Right atrium auricular region (tissue), 2 donors: ENCODE results near the gene CYP4F11. TPM values are rescaled to one million over a fixed set of nuclear protein-coding genes. Genes with fewer than 3 reads are reported as not detected.
"Not testable (repeated sequence)": the region's sequence is repeated elsewhere in the genome, so short reads cannot be mapped to it uniquely, and the experiment has no call there.

Experiments used
- DNase-seq: peaks from one replicate; pipeline ENCODE4 v3.0.0-alpha.2; 2019; ENCODE audit warnings: low spot score
- H3K27ac ChIP-seq, 2 donors: fragments of 200-600 bp; sonication (generic); 1 replicate in 1 of 2; 2 replicates in 1 of 2; pipeline ENCODE4 v1.5.1; 2016 to 2019
- H3K27me3 ChIP-seq, 2 donors: fragments of 200-600 bp; sonication (generic); one replicate each; pipeline versions ENCODE4 v1.5.1 to v1.6.0; 2017 to 2019
- H3K36me3 ChIP-seq: fragments of 200-600 bp; sonication (generic); one replicate; pipeline ENCODE4 v1.5.1; 2016
- H3K4me1 ChIP-seq, 2 donors: fragments of 200-600 bp; sonication (generic); one replicate each; pipeline versions ENCODE4 v1.5.1 to v1.6.0; 2017 to 2019
- H3K4me3 ChIP-seq, 2 donors: fragments of 200-600 bp; sonication (generic); 1 replicate in 1 of 2; 2 replicates in 1 of 2; pipeline ENCODE4 v1.5.1; 2017 to 2019; ENCODE audit warnings: mild to moderate bottlenecking in 1 of 2, moderate library complexity in 1 of 2
- H3K9me3 ChIP-seq, 2 donors: fragments of 200-600 bp; sonication (generic); one replicate each; pipeline ENCODE4 v1.5.1; 2019
- total RNA-seq, 2 donors: library from RNA; depleted of rRNA; stranded (reverse); fragments of >200 nt; gene quantifications; one replicate each; pipeline ENCODE4 v1.1.0, GENCODE V29; 2016
- TF ChIP-seq, protein P1 (sequence below), 2 donors: fragments of 200-600 bp; sonication (generic); IDR thresholded peaks; one replicate each; pipeline ENCODE4 v1.5.1; 2019; ENCODE audit warnings: antibody characterized with exemption in 2 of 2

The CYP4F11 gene
- total RNA-seq, 2 donors from 2014 or later, result 0.39 TPM; not detected in 1

DNA sequence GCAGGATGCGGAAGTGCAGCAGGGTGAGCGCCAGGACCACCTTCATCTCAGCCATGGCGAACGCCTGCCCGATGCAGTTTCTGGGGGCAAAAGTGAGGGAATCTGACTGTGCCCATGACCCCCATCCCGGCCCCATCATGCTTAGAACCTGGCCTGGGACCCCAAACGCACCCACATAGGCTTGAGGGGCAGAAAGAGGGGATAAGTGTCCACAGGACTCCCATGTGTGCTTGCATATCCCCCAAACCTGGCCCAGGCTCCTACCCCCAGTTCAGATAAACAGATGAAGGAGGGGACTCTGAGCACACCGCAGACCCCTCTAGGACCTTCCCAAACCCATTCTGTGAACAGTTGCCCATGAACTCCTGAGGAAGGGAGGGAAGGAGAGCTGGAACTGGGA lies 20.5 kb downstream of the CYP4F11 start:
- H3K9me3 ChIP-seq, result peaks cover 0 to 17% of the 10 kb centered on the region in 2 donors
- no peak overlapping the region for H3K4me3 ChIP-seq
- DNase-seq, result no peak
- H3K36me3 ChIP-seq, result no peaks in the 10 kb centered on the region
- H3K27me3 ChIP-seq, result peaks cover 4 to 11% of the 10 kb centered on the region in 2 donors
- TF ChIP-seq, protein P1, sequence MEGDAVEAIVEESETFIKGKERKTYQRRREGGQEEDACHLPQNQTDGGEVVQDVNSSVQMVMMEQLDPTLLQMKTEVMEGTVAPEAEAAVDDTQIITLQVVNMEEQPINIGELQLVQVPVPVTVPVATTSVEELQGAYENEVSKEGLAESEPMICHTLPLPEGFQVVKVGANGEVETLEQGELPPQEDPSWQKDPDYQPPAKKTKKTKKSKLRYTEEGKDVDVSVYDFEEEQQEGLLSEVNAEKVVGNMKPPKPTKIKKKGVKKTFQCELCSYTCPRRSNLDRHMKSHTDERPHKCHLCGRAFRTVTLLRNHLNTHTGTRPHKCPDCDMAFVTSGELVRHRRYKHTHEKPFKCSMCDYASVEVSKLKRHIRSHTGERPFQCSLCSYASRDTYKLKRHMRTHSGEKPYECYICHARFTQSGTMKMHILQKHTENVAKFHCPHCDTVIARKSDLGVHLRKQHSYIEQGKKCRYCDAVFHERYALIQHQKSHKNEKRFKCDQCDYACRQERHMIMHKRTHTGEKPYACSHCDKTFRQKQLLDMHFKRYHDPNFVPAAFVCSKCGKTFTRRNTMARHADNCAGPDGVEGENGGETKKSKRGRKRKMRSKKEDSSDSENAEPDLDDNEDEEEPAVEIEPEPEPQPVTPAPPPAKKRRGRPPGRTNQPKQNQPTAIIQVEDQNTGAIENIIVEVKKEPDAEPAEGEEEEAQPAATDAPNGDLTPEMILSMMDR (IDR thresholded peaks at IDR 0.05), result no peak
- H3K27ac ChIP-seq, result no peak overlapping the region
- no peaks in the 10 kb centered on the region for H3K4me1 ChIP-seq

DNA sequence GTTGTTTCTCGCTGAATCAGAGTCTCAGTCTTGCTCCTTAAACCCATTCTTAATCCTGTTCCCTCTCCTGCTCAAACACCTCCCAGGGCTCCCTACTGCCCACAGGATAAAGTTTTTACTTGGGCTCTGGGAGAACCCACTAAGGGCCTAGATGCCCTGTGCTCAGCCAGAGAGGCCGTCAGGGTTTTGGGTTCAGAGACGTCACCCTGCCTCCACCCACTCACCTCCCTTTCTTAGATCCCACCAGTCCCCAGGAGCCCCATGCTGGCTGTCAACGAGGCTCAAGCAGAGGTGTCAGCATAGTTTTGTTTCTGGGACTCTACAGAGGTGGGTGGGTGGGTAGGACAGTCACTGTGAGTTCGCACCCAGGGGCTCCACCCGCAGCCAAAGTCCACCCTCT lies 20.9 kb downstream of the CYP4F11 start:
- Histone ChIP-seq H3K9me3 (peaks cover 0 to 17% of the 10 kb centered on the region in 2 donors), H3K27me3 (peaks cover 4 to 11% of the 10 kb centered on the region in 2 donors), H3K36me3 (no peaks in the 10 kb centered on the region), H3K4me1 (no peaks in the 10 kb centered on the region), H3K4me3 (no peak overlapping the region), H3K27ac (no peak overlapping the region)
- TF ChIP-seq, protein P1 (IDR thresholded peaks at IDR 0.05), result no peak
- DNase-seq, result peak; percentile 23

DNA sequence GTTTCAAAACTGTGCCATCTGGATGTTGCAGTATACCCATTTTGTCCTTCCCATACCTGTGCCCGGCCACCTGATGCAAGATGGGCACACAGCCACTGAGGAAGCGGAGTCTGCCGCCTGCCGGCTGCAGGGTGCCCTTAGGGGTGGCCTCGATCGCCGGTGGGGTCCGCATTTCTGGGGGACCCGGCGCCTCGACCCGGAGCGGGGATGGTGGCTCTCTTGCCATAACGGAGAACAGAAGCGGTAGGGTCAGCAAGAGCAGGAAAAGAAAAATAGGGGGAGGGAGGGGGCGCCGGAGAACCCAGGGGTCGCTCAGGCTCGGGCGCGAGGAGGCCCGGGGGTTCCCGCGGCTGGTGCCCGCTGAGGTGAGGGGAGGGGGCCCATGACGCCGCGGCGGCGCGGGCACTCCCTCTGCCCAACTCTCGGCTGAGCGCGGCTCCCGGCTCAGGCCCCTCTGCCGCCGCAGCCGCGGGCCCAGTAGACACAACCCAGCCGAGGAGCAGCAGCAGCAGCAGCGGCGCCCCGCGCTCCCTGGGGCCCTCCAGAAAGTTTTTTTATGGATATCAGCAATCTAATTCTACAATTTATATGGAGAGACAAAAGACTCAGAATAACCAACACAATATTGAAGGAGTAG lies 22.6 kb downstream of the CYP4F11 start:
- Histone ChIP-seq H3K36me3 (no peaks in the 10 kb centered on the region), H3K4me1 (no peaks in the 10 kb centered on the region), H3K4me3 (no peak overlapping the region), H3K27me3 (peaks cover 4 to 11% of the 10 kb centered on the region in 2 donors), H3K27ac (no peak overlapping the region), H3K9me3 (peaks cover 0 to 17% of the 10 kb centered on the region in 2 donors)
- TF ChIP-seq, protein P1 (IDR thresholded peaks at IDR 0.05), result no peak
- DNase-seq, result no peak

DNA sequence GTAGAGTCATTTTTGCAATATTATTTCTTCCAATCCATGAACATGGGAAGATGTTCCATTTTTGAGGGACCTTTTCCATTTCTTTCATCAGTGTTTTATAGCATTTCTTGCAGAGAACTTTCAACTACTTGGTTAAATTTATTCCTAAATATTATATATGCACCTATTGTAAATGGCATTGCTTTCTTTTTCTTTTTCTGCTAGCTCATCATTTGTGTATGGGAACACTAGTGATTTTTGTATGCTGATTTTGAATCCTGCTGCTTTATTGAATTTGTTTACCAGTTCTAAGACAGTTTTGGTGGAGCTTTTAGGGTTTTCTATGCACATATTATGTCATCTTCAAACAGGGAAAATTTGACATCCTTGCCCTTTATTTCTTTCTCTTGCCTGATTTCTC lies 29.3 kb downstream of the CYP4F11 start:
- Histone ChIP-seq H3K27ac (no peak overlapping the region), H3K36me3 (no peaks in the 10 kb centered on the region), H3K27me3 (no peaks in the 10 kb centered on the region), H3K4me3 (no peak overlapping the region), H3K4me1 (no peaks in the 10 kb centered on the region), H3K9me3 (no peaks in the 10 kb centered on the region)
- no peak for DNase-seq
- TF ChIP-seq, protein P1 (IDR thresholded peaks at IDR 0.05), result no peak

DNA sequence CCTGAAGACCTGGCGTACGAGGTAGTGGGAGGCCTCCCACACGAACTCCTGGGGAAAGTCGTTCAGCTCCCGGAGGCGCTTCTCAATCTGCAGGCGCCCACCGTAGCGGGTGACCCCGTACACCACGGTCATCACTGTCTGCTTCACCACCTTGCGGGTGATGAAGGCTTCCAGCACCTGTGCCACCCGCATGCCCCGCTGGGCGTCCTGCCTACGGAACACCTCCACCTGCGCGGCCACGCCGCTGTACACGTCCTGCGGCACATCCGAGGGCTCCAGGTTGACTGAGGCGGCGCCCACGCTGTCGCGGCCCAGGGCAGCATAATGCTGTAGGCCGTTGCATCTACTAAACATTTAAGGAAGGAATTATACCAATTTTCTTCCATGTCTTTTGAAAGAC lies 31.4 kb downstream of the CYP4F11 start:
- DNase-seq, H3K36me3 ChIP-seq, H3K4me3 ChIP-seq, H3K4me1 ChIP-seq, H3K9me3 ChIP-seq, H3K27ac ChIP-seq, H3K27me3 ChIP-seq: not testable (repeated sequence)

DNA sequence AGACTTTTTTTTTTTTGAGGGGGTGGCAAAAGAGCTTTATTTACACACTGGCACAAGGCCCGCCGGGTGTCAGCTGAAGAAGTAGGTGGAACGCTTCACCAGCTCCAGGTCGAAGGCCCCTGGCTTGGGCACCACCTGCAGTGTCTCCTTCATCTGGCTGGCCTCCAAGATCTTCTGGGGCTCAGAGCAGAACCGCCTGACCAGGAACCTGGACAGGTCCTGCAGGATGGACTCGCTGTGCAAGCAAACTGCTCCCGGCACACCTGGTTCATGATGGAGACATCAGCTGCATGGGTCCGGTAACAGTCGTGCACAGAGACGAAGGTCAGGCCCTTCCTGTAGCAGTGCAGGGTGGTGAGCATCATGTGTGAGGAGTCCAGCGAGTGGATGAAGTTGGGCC lies 32.1 kb downstream of the CYP4F11 start:
- Histone ChIP-seq H3K4me1 (no peaks in the 10 kb centered on the region), H3K4me3 (no peak overlapping the region), H3K27me3 (no peaks in the 10 kb centered on the region), H3K27ac (no peak overlapping the region), H3K36me3 (no peaks in the 10 kb centered on the region), H3K9me3 (no peaks in the 10 kb centered on the region)
- no peak for DNase-seq
- TF ChIP-seq, protein P1 (IDR thresholded peaks at IDR 0.05), result no peak
